CD4-positive, alpha-beta T cell treated with Interleukin-17A for 4 hours (primary cell): ENCODE measurements around the gene SLC34A1.
"Not testable (repeated sequence)": the region's sequence is repeated elsewhere in the genome, so short reads cannot be mapped to it uniquely, and the experiment has no call there.

ENCODE experiments used
- DNase-seq: peaks from one replicate; pipeline ENCODE4 v3.0.0-alpha.2; 2020; ENCODE audit warnings: mixed read lengths

The SLC34A1 gene, protein sequence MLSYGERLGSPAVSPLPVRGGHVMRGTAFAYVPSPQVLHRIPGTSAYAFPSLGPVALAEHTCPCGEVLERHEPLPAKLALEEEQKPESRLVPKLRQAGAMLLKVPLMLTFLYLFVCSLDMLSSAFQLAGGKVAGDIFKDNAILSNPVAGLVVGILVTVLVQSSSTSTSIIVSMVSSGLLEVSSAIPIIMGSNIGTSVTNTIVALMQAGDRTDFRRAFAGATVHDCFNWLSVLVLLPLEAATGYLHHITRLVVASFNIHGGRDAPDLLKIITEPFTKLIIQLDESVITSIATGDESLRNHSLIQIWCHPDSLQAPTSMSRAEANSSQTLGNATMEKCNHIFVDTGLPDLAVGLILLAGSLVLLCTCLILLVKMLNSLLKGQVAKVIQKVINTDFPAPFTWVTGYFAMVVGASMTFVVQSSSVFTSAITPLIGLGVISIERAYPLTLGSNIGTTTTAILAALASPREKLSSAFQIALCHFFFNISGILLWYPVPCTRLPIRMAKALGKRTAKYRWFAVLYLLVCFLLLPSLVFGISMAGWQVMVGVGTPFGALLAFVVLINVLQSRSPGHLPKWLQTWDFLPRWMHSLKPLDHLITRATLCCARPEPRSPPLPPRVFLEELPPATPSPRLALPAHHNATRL

DNA sequence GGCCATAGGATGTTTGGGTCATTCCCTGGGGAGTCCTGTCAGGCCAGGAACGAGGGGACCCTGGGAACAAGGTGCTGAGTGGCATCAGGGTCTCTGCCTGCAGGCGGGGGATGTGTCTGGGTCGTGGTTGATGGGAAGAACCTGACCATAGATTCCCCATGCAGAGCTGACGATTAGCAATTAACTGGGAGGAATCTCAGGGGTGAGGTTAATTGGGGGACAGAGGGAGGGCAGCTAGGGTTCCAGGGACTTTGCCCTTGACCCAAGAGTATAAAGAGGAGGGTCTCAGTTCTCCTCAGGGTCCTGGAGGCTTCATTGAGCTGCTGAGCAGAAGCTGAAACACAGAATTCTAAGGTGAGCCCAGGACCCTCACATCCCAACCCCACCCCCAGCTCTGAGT is at the start of gene SLC34A1:
Gene SLC34A1 (plus strand): TSS at position 301 of the 400 bp plus-strand sequence. CDS start 1,308 bp downstream, outside the sequence.
- DNase-seq: no peak

DNA sequence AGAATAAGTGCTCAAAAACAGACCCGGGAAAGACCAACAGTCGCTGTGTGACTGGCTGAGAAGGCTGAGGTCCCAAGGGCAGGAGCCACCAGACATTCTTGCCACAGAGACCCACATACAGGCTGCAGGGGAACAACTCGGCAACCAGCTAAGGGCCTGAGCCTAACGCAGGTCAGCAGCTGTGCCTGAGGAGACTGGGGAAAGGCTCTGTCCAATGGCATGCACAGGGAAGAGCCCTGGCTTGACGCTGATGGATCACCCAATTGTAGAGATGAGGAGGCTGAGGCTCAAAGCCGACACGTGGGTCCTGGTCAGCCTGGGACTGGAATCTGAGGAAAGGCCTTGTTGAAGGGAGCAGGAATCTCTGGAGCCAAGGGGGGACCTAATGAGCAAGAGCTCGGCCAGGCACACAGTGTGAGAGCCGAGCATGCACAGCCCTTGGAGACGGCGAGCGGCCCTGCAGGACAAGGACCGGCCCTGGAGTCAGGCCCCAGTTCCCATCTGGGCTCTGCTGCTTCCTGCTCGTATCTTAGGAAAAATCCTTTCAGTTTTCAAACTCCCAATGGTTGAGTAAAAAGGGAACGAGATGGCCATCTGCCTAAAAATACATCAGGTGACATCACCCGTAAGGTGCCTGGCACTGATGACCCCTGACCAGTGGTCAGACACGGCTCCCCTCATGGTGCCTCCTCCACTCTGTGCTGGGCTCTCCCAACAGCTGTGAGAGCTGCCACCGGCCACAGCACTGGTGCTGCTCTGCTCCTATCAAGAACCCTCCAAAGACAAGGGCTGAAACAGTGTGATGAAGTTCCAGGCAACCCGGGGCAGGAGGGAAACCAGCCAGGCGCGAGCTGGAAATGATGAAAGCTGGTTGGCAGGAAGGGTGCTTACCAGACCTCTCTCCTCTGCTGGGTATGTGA is 49.2 kb upstream of the SLC34A1 start:
- DNase-seq: no peak

DNA sequence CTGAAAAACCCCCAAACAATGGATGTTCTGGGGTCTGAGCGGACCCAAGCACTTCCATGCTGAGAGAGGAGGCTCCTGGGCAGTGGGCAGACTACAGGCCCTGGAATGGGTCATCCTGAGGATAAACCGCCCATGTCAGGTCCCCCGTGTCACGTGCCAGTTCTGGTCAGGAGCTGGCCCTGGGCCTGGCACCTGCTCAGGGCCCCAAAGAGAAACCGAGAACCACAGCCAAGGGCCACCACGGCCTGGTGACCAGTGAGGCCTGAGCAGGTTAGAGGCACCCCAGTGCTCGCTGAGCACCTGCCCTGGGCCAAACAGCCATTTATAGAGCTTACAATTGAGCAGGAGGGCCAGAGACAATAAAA is 48.6 kb upstream of the SLC34A1 start:
- DNase-seq: no peak

DNA sequence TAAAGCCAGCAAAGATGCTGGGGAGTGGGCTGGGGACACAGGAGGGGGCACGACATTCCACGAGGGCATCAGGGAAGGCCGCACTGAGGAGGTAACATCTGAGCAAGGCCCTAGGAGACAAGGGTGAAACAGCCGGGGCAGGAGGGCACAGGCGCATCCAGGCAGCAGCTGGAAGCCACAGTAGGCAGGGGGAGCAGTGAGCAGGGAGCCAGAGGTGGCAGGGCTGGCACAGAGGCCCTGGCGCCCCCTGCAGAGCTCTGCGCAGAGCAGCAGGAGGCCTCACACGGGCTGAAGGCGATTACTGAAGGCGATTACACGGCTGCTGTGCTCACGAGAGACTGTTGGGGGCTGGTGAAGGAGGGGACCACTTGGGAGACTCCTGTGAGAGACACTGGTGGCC is 48.1 kb upstream of the SLC34A1 start:
- peak; percentile 17 for DNase-seq

DNA sequence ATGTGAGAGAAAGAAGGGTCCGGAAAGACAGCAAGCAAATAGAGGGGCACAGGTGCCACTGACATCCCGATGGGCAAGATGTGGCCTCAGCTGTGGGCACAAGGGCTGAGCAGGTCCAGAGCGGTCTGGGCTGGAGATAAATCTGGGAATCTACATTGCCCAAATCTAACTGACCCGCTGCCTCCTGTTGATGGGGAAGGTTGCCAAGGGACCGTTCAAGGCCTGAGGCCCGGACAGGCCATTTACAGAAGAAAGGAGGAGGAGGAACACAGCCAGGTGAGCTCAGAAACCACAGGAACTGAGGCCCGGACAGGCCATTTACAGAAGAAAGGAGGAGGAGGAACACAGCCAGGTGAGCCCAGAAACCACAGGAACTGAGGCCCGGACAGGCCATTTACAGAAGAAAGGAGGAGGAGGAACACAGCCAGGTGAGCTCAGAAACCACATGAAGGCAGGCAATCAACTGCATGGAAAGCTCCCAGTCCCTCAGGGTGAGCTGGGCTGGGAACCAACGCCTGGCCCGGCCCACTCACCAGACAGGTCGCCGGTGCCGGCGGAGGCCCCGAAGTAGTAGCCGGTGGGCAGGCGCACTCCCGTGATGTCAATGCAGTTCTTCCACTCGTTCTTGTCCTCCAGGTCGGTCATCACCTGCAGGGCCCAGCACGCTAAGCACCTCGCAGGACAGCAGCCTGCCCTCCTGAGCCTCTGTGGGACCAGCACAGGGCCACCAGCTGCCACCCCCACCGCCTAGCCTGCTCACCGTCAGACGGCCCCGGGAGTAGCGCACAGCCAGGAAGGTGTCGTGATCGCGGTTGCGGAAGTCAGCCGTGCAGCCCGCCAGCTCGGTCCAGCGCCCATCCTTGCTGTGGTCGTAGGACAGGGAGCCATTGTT is 47.4 kb upstream of the SLC34A1 start:
- DNase-seq: no peak

DNA sequence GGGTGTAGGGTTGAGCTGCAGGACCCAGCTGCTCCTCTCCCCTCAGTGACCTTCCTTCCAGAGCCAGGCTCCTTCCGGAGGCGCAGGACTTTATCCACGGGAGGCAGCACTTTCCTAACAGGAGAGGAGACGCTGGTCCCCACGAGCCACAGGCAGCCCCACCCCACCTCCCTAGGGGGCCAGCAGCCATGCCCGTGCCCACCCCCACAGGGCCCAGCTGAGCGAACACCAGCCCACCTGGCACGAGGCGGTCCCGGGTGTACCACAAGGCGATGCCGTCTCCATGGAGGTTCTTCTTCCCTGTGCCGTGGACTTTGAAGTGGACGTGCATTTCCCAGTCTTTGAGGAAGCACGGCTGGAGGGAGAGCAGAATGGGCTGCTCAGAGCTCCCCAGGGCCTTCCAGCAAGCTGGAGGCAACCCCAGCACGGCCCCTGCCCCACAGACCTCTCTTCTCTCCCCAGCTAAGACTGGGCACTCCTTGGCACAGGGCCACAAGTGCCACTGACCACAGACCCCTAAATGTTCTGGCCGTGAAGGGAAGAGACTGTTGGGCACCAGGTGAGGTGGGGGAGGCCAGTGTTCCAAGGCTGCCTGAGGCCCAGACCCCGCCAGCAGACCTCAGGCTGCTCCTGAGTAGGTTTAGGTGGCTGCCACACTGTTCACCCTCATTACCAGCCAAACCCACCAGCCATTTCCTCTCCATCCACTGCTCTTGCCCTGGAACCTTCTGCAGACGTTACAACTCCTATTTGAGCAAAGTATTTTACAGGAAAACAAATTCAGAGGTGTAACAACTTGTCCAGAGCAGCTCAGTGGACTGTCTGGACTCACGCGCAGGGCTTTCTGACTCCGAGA is 45.8 kb upstream of the SLC34A1 start:
- DNase-seq: no peak

DNA sequence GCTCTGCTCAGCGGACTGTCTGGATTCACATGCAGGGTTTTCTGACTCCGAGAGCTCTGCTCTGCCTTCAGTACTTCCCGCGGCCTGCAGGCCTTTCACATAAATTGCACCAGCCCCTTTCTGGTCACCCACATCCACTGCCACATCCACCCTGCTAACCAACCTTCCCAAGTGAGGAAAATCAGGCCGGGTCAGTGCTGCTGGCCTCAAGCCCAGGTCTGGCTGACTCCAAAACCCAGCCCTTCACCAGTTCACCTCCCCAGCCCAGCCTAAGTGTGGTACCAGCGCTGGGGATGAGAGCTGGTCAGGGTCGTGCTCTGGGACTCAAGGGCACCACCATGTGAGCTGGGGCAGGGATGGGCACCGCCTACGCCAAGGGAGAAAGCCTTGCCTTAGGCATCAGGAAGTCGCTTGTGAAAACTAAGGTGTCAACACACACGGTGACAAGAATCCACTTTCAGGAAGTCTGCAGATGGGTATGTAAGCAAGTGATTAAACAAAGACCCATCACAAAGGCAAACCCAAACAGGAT is 45.1 kb upstream of the SLC34A1 start:
- DNase-seq: no peak

DNA sequence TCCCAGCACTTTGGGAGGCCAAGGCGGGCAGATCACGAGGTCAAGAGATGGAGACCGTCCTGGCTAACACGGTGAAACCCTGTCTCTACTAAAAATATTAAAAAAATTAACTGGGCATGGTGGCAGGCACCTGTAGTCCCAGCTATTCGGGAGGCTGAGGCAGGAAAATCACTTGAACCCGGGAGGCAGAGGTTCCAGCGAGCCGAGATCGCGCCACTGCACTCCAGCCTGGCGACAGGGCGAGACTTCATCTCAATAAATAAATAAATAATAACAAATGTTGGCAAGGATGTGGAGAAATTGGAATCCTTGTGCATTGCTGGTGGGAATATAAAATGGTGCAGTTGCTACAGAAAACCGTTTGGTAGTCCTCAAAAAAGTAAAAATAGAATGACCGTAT is 41.2 kb upstream of the SLC34A1 start:
- not testable (repeated sequence) for DNase-seq

DNA sequence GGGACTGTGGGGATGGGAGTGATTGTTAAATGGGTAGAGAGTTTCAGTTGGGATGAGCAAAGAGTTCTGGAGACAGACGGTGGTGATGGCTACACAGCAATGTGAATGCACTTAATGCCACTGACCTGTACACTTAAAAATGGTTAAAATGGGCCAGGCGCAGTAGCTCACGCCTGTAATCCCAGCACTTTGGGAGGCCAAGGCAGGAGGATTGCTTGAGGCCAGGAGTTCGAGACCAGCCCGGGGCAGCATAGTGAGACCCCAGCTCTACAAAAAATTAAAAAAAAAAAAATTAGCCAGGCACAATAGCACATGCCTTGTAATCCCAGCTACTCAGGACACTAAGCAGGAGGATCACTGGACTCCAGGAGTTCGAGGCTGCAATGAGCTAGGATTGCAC is 40.5 kb upstream of the SLC34A1 start:
- no peak for DNase-seq

DNA sequence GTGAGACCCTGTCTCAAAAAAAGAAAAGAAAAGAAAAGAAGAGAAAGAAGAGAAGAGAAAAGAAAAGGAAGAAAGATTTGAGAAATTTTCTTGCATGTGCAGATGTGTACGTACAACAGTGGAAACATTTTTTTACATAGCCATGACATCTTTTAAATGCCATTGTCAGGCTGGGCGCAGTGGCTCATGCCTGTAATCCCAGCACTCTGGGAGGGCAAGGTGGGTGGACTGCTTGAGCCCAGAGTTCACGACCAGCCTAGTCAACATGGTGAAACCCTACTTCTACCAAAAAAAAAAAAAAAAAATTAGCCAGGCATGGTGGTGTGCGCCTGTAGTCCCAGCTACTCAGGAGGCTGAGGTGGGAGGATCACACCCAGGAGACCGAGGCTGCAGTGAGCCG is 39.3 kb upstream of the SLC34A1 start:
- DNase-seq: no peak

DNA sequence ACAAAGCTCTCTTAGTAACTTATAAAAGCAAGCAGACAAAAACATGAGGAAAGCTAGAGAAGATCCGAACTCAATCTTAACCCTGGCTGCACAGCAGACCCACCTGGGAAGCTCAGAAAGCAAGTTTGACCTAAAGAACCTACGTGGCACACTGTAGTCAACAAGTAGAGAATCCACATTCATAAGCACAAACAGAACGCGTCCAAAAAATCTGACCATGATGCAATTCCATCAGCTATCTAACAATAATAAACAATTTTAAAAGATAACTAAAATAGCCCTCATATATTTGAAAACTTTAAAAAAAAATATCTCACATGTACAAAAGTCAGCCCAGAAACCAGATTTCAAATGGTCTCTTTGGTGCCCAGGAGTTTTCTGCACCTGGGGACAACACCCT is 37.4 kb upstream of the SLC34A1 start:
- no peak for DNase-seq

DNA sequence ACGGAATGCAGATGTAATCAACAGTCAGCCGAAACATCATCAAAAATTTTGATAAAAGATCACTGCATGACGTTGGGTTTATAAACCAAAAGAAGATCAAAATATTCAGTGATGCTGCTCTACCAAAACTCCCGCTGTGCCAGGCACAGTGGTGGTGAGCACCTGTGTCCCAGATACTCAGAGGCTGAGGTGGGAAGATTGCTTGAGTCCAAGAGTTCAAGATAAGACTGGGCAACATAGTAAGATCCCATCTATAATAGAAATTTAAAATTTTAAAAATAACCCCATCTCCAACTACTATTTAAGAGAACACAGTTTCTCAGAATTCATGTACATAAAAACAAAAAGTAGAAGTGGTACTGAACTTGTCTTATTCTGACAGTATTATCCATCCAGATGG is 36.5 kb upstream of the SLC34A1 start:
- no peak for DNase-seq

DNA sequence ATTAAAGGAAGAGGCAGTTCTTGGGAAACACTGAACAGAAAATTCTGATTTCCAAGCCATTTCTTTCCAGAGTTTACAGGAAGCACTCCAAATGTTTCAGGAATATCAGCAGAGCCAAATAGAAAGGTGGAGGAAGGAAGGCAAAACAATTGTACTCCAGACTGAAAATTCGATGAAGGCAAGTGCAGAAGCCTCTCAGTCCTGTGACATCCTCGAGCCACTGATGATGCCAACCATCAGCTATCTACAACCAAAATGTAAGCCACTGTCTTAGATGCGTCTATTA is 34.9 kb upstream of the SLC34A1 start:
- no peak for DNase-seq

DNA sequence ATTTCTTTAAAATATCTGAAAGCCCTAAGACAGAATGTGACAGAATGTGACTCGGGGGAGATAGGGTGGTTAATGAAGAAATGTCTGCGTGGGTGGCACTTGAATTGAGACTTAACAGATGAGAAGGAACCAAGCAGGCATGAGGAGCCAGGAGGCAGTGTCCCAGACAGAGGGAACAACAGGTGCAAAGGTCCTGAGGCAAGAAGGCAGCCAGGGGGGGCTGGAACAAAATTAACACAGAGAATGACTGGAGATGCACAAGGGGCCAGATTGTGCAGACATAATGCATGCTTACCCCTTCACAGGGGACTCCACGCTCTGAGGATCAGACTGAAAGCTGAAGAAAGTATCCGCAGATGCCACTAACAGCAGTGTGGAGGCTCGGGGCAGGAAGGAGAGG is 34.5 kb upstream of the SLC34A1 start:
- no peak for DNase-seq

DNA sequence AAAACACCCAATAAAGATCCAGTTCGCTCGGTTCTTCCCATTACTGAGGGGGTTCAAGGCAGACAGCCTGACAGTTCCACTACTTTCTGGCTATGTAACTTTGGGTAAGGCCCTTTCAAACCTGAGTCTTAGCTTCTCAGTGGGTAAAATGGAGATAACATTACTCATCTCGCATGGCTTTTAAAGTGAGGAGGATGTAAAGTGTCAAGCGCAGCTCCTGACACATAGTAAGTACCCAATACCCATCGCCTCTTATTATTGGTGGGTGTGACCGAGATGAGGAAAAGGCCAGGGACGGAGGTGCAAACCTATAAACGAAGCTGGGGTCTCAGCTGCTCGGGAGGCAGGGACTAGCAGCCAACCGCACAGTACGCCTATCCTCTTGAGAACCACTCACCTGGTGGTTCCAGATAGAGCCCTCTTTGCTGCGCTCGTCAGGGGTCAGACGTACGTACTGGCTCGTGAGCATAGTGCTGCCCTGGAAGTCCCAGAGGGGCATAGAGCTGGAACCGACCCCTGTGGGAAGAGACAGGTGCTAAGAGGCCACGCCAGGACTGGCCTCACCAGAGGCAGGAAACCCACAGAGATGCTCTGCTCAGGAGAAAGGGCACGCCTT is 33.4 kb upstream of the SLC34A1 start:
- no peak for DNase-seq

DNA sequence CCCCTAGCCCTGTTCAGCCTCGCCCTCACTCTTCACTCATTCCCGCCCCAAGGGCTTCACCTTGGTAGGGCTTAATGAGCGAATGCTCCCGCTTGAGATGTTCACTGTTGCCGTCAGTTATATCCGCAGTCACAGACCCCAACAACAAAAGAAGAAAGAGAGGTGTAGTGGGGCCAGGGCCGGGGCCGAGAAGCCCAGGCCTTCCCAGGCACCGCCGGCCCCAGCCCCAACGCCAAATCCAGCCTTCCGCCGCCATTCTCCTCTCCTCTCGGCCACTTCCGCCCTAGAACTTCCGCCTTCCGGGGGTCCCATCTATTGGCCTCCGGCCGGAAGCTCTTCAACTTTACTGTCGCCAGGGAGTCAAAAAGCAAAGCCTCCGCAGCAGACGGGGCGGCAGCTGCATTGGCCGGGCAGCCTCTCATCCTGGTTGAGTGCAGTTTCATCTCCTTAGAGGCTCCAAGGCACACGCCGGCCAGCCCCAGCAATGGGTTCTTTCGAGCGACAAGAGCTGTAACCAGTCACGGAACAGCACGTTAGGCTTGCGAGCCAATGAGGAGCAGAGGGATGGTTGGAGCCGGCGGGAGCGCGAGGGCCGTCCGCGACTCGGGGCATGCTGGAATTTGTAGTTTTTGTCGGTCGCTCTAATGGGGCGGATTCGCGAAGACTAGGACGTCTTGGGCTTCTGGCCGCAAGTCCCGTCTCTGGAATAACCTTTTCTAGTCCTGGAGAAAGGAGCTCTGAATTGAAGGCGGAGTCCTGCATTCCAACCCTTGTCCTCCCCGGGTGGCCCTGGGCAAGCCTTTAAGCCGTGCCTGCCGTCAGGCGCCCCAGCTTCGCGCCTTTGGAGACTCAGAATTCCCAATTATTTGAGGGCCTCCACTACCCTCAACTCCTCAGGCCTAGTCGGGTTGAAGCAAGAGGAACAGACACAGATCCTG is 32.6 kb upstream of the SLC34A1 start, which contains the start of gene LMAN2:
Gene LMAN2 (minus strand): TSS at position 277 of the 938 bp plus-strand sequence. CDS start 21 bp downstream, at position 256.
- DNase-seq: peak; percentile 91

DNA sequence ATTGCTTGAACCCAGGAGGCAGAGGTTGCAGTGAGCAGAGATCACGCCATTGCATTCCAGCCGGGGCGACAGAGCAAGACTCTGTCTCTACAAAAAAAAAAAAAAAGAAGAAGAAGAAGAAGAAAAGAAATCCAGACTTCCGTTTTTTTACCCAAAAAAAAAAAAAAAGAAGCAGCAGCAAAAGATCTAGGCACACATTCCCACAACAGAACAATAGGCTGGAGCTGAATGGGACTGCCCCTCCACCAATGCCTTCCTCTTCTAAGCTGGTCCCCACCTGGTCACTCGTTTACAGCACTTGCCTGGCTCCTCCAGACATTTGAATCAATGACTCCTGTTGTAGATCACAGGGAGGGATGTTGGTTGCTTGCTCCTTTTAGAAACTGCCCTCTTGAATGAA is 31.1 kb upstream of the SLC34A1 start:
- DNase-seq: no peak

DNA sequence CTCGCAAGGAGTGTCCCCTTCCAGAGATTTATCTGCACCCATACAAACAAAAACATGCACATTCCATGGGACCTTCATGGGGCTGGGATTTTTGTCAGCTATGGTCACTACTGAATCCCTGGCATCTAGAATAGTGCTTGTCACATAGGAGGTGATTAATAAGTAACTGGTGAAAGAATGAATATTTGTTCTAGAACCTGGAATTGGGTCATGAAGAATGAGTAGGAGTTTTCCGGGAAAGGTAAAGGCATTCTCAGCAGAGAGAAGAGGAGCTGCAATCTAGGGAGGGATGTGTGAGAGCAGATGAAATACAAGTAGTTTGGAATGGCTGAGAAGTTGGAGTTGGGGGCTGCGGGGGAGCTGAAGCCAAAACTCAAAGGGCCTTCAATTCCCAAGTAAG is 30.0 kb upstream of the SLC34A1 start:
- no peak for DNase-seq

DNA sequence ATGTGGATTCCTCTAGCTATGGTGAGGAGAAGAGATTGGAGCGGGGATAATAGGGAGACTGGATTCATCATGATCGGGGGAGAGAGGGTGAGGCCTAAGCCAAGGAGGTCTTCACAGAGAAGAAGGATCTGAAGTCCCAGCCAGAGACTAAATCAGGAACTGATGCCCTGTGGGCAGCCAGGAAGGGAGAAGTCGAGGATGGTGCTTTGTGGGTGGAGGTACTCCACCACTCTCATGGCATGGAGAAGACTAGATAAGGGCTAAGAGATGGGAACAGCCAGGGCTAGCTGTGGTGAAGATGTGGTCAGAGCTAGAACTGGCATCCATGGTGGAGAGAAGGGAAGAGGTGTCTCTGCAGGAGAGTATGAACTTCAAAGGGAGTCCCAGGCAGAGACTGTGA is 29.5 kb upstream of the SLC34A1 start:
- DNase-seq: no peak
